ENCODE measurements around the gene PPP1R15A. TPM values are rescaled to one million over a fixed set of nuclear protein-coding genes. Genes with fewer than 3 reads are reported as not detected.
"Not testable (repeated sequence)": the region's sequence is repeated elsewhere in the genome, so short reads cannot be mapped to it uniquely, and the experiment has no call there.

PPP1R15A gene
- total RNA-seq, 1 donor from 2014 or later = 76.4 TPM

DNA sequence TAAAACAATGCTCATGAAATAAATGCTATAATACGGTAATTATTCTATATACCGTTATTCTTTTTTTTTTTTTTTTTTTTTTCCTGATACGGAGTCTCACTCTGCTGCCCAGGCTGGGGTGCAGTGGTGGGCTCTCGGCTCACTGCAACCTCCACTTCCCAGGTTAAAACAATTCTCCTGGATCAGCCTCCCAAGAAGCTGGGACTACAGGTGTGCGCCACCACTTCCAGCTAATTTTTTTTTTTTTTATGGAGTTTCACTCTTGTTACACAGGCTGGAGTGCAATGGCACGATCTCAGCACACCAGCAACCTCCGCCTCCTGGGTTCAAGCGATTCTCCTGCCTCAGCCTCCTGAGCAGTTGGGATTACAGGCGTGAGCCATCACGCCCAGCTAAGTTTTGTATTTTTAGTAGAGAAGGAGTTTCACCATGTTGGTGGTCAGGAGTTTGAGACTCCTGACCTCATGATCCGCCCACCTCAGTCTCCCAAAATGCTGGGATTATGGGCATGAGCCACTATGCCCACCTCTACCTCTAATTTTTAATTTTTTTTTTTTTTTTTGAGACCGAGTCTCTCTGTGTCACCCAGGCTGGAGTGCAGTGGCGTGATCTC lies 6.9 kb downstream of the PPP1R15A start:
- intact Hi-C loops (cut with micrococcal nuclease) = no loop called here
- Histone ChIP-seq H3K36me3 (peaks cover 40% of the 10 kb centered on the region), H3K27me3 (ENCODE audit: low read depth) (no peaks in the 10 kb centered on the region), H3K27ac (replicated peaks) (peak overlapping the region; percentile 100), H3K9me3 (replicated peaks) (no peaks in the 10 kb centered on the region), H3K4me3 (no peak overlapping the region), H3K4me1 (peaks cover 61% of the 10 kb centered on the region)
- DNase-seq = no peak
- TF ChIP-seq, protein P1, sequence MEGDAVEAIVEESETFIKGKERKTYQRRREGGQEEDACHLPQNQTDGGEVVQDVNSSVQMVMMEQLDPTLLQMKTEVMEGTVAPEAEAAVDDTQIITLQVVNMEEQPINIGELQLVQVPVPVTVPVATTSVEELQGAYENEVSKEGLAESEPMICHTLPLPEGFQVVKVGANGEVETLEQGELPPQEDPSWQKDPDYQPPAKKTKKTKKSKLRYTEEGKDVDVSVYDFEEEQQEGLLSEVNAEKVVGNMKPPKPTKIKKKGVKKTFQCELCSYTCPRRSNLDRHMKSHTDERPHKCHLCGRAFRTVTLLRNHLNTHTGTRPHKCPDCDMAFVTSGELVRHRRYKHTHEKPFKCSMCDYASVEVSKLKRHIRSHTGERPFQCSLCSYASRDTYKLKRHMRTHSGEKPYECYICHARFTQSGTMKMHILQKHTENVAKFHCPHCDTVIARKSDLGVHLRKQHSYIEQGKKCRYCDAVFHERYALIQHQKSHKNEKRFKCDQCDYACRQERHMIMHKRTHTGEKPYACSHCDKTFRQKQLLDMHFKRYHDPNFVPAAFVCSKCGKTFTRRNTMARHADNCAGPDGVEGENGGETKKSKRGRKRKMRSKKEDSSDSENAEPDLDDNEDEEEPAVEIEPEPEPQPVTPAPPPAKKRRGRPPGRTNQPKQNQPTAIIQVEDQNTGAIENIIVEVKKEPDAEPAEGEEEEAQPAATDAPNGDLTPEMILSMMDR (IDR thresholded peaks at IDR 0.05; ENCODE audit: borderline replicate concordance) = no peak

DNA sequence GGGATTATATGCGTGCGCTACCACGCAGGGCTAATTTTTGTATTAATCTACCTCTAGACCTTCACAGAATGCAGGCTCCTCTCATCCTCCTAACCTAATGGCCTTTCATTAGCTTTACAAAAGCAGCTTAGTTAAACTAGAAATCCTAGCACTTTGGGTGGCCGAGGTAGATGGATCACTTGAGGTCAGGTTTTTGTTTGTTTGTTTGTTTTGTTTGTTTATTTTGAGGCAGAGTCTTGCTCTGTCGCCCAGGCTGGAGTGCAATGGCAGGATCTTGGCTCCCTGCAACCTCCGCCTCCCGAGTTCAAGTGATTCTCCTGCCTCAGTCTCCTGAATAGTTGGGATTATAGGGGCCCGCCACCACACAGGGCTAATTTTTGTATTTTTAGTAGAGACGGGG lies 7.5 kb downstream of the PPP1R15A start:
- Histone ChIP-seq H3K4me1 (peaks cover 55% of the 10 kb centered on the region), H3K36me3 (peaks cover 35% of the 10 kb centered on the region), H3K27ac (replicated peaks) (peak overlapping the region; percentile 100)
- H3K4me3 ChIP-seq; H3K27me3 ChIP-seq (ENCODE audit: low read depth); H3K9me3 ChIP-seq (replicated peaks); DNase-seq; intact Hi-C loops (cut with micrococcal nuclease): not testable (repeated sequence)

DNA sequence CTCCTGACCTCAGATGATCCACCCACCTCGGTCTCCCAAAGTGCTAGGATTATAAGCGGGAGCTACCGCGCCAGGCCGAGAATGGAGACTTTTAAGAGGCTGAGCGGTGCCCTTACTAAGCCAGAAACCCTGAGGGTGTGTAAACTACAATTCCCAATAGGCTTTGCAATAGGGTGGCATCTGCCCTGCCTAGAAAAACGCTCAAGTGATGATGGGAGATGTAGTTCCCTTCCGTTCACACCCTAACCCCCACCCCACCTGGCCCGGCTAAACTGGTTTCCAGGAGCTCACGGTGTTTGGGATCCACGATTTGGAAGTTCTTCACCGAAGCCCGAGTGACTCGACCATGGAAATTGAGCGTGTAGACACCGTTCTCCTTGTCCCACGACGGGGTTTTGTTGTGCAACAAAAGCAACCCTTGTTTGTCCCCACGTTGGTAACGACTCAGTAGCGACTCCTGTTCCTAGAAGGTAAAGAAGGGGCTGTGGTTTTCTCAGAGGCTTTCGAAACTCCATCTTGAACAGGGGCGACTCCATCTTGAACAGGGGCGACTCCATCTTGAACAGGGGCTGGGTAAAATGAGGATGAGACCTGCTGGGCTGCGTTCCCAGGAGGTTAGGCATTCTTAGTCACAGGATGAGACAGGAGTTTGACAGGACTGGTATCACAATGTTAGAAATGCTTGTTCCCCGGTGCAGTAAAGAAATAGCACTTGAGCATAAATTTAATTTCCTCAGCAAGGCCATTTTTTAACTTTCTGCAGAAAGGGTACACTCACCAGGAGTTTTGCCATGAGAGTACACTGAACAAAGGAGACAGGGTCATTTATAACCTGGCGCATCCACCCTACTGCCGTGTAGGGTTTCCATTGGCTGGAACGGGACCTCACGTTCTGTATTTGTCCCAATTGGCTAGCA lies 9.8 kb downstream of the PPP1R15A start:
- H3K9me3 ChIP-seq (replicated peaks) = no peaks in the 10 kb centered on the region
- DNase-seq = no peak
- TF ChIP-seq, protein P1 (IDR thresholded peaks at IDR 0.05; ENCODE audit: borderline replicate concordance) = no peak
- H3K27me3 ChIP-seq (ENCODE audit: low read depth) = no peaks in the 10 kb centered on the region
- H3K36me3 ChIP-seq = peaks cover 12% of the 10 kb centered on the region
- no peak overlapping the region for H3K27ac ChIP-seq (replicated peaks)
- peaks cover 32% of the 10 kb centered on the region for H3K4me1 ChIP-seq
- intact Hi-C loops (cut with micrococcal nuclease) = no loop called here
- H3K4me3 ChIP-seq = no peak overlapping the region

DNA sequence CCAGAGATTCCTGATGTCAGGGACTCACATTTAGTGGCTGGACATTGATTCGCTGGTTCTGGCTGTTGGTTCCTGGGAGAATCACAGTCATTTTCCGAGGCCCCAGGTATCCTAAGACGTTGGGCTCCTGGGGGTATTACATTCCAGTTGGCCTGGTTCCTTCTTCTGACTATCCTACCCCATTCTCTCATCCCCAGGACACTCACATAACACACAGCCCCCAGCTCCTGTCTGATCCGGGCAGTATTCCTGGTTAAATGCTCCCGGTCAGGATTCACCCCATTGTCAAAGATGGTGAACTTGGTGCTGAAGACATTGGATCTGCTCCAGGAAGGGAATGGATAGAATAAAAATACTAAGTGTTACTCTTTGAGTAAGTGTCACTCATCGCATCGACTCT lies 11.5 kb downstream of the PPP1R15A start:
- no peak overlapping the region for H3K4me3 ChIP-seq
- TF ChIP-seq, protein P1 (IDR thresholded peaks at IDR 0.05; ENCODE audit: borderline replicate concordance) = no peak
- no peak for DNase-seq
- no peaks in the 10 kb centered on the region for H3K27me3 ChIP-seq (ENCODE audit: low read depth)
- peaks cover 15% of the 10 kb centered on the region for H3K4me1 ChIP-seq
- intact Hi-C loops (cut with micrococcal nuclease) = no loop called here
- H3K9me3 ChIP-seq (replicated peaks) = no peaks in the 10 kb centered on the region
- H3K27ac ChIP-seq (replicated peaks) = no peak overlapping the region
- H3K36me3 ChIP-seq = peaks cover 2% of the 10 kb centered on the region

DNA sequence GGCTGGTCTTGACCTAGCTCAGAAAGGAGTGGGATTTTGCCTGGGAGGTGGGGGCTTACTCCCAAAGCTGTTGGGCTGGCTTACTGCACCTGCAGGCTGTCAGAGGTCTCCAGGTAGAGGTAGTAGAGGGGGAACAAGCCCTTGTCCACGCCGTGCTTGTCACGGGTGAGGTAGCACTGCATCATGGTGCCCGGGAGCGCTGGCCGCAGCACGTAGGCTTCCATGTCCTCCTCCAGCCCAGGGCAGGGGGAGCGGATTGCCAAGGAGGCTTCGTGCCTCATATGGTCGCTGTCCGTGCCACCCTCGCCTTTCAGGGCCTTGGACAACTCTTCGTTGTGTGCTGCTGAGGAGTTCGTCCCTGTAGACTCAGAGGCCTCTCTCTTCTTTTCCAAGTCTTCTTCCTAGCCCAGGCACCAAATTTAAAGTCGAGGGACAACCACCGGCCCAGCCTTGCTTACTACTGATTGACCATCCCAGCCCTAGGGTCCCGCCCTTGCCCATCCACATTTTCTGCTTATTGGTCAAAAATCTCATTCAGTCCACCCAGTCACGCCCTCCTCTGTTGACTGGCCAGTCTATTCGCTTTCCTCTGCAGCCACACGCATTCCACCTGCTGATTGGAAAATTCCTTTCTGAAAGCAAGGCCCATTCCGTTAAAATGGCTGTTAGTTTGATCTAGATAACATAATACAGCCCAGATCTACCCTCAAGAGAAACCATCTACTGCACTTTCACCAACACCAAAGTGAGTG lies 15.8 kb downstream of the PPP1R15A start:
- TF ChIP-seq, protein P1 (IDR thresholded peaks at IDR 0.05; ENCODE audit: borderline replicate concordance) = no peak
- no peak for DNase-seq
- Histone ChIP-seq H3K27ac (replicated peaks) (no peak overlapping the region), H3K9me3 (replicated peaks) (no peaks in the 10 kb centered on the region), H3K36me3 (no peaks in the 10 kb centered on the region), H3K27me3 (ENCODE audit: low read depth) (no peaks in the 10 kb centered on the region), H3K4me3 (no peak overlapping the region), H3K4me1 (no peaks in the 10 kb centered on the region)
- intact Hi-C loops (cut with micrococcal nuclease) = no loop called here

DNA sequence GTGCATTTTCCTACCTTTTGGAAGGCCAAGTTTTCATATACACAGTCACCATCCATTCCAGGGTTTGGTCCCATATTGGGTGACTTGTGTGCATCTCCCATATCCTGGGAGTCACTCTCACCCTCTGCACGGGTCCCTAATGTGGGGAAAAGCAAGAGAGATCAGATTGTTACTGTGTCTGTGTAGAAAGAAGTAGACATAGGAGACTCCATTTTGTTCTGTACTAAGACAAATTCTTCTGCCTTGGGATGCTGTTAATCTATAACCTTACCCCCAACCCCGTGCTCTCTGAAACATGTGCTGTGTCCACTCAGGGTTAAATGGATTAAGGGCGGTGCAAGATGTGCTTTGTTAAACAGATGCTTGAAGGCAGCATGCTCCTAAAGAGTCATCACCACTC lies 17.3 kb downstream of the PPP1R15A start:
- intact Hi-C loops (cut with micrococcal nuclease); H3K36me3 ChIP-seq; H3K27ac ChIP-seq (replicated peaks); H3K4me1 ChIP-seq; DNase-seq; H3K4me3 ChIP-seq; H3K9me3 ChIP-seq (replicated peaks); H3K27me3 ChIP-seq (ENCODE audit: low read depth): not testable (repeated sequence)
